Glutamatergic neuron (in vitro differentiated cells): ENCODE measurements around the gene ATP11B. TPM values are rescaled to one million over a fixed set of nuclear protein-coding genes. Genes with fewer than 3 reads are reported as not detected.

Experiments
- DNase-seq: peaks from one replicate; pipeline ENCODE4 v3.0.0; 2022
- H3K27ac Mint-ChIP-seq: one replicate; pipeline ENCODE4 v1.8.0; 2020; ENCODE audit warnings: mild to moderate bottlenecking, mixed read lengths, inconsistent platforms; ENCODE audit not compliant: unreplicated experiment
- H3K27me3 Mint-ChIP-seq: one replicate; pipeline ENCODE4 v1.8.0; 2020; ENCODE audit warnings: mild to moderate bottlenecking, moderate library complexity, mixed read lengths, inconsistent platforms; ENCODE audit not compliant: unreplicated experiment
- H3K36me3 Mint-ChIP-seq: one replicate; pipeline ENCODE4 v1.8.0; 2020; ENCODE audit warnings: mild to moderate bottlenecking, mixed read lengths, inconsistent platforms; ENCODE audit not compliant: unreplicated experiment
- H3K4me1 Mint-ChIP-seq: one replicate; pipeline ENCODE4 v1.8.0; 2020; ENCODE audit warnings: mild to moderate bottlenecking, low read depth, mixed read lengths, inconsistent platforms; ENCODE audit not compliant: unreplicated experiment
- H3K4me3 Mint-ChIP-seq: one replicate; pipeline ENCODE4 v1.8.0; 2020; ENCODE audit warnings: mild to moderate bottlenecking, mixed read lengths, inconsistent platforms; ENCODE audit not compliant: unreplicated experiment
- H3K9me3 Mint-ChIP-seq: one replicate; pipeline ENCODE4 v1.8.0; 2020; ENCODE audit warnings: mild to moderate bottlenecking, moderate library complexity, mixed read lengths, inconsistent platforms; ENCODE audit not compliant: unreplicated experiment
- CTCF ChIP-seq: fragments of 200-600 bp; sonication (generic); IDR thresholded peaks from one replicate; pipeline ENCODE4 v1.5.0; 2021; ENCODE audit not compliant: partially characterized antibody, unreplicated experiment
- total RNA-seq: library from RNA; stranded (reverse); fragmentation: NEBNext Ultra II Directional; extraction: Animal tissue kit (Norgen Biotek cat#: 25700); gene quantifications from one replicate; pipeline ENCODE4 v1.2.1, GENCODE V29; 2021; ENCODE audit not compliant: unreplicated experiment

The ATP11B gene
- total RNA-seq, 1 donor from 2014 or later: 36.2 TPM

- H3K4me1 Mint-ChIP-seq: peaks cover 7% of the 10 kb centered on the region
- no peak for DNase-seq
- no peak overlapping the region for H3K27ac Mint-ChIP-seq
- no peaks in the 10 kb centered on the region for H3K9me3 Mint-ChIP-seq
- H3K4me3 Mint-ChIP-seq: no peak overlapping the region
- no peak for TF ChIP-seq CTCF
- H3K27me3 Mint-ChIP-seq: peaks cover 2% of the 10 kb centered on the region
- no peaks in the 10 kb centered on the region for H3K36me3 Mint-ChIP-seq
Observed at GRCh38 chr3:182812123-182812522, 18.8 kb downstream of the ATP11B start.

GRCh38 chr3:182814419-182815062, 21.2 kb downstream of the ATP11B start:
- no peak overlapping the region for H3K27ac Mint-ChIP-seq
- DNase-seq: no peak
- no peak for TF ChIP-seq CTCF
- peaks cover 7% of the 10 kb centered on the region for H3K4me1 Mint-ChIP-seq
- no peaks in the 10 kb centered on the region for H3K36me3 Mint-ChIP-seq
- no peak overlapping the region for H3K4me3 Mint-ChIP-seq
- H3K9me3 Mint-ChIP-seq: no peaks in the 10 kb centered on the region
- H3K27me3 Mint-ChIP-seq: peaks cover 2% of the 10 kb centered on the region

- DNase-seq: no peak
- TF ChIP-seq CTCF: no peak
- Mint-ChIP-seq H3K4me1 (peaks cover 7% of the 10 kb centered on the region), H3K4me3 (no peak overlapping the region), H3K27ac (no peak overlapping the region), H3K36me3 (no peaks in the 10 kb centered on the region), H3K9me3 (no peaks in the 10 kb centered on the region), H3K27me3 (no peaks in the 10 kb centered on the region)
Observed at GRCh38 chr3:182816181-182816580, 22.9 kb downstream of the ATP11B start.

GRCh38 chr3:182818296-182818978, 25.1 kb downstream of the ATP11B start:
- H3K27ac Mint-ChIP-seq: no peak overlapping the region
- H3K4me3 Mint-ChIP-seq: no peak overlapping the region
- H3K36me3 Mint-ChIP-seq: no peaks in the 10 kb centered on the region
- H3K27me3 Mint-ChIP-seq: no peaks in the 10 kb centered on the region
- TF ChIP-seq CTCF: no peak
- H3K4me1 Mint-ChIP-seq: peaks cover 7% of the 10 kb centered on the region
- DNase-seq: no peak
- no peaks in the 10 kb centered on the region for H3K9me3 Mint-ChIP-seq
